GM12875 (cell line): ENCODE results near the gene MIEF1.

ENCODE experiments used
- H3K4me3 ChIP-seq: one replicate; pipeline ENCODE4 v1.5.1; 2011; ENCODE audit warnings: low read depth, low read length, control low read depth
- TF ChIP-seq, protein P1 (sequence below): IDR thresholded peaks from 2 replicates; pipeline ENCODE4 v1.5.1; 2011; ENCODE audit warnings: low read depth, mild to moderate bottlenecking, control low read depth, inconsistent platforms, low read length, moderate library complexity, borderline replicate concordance; ENCODE audit not compliant: insufficient read depth

MIEF1 gene

DNA sequence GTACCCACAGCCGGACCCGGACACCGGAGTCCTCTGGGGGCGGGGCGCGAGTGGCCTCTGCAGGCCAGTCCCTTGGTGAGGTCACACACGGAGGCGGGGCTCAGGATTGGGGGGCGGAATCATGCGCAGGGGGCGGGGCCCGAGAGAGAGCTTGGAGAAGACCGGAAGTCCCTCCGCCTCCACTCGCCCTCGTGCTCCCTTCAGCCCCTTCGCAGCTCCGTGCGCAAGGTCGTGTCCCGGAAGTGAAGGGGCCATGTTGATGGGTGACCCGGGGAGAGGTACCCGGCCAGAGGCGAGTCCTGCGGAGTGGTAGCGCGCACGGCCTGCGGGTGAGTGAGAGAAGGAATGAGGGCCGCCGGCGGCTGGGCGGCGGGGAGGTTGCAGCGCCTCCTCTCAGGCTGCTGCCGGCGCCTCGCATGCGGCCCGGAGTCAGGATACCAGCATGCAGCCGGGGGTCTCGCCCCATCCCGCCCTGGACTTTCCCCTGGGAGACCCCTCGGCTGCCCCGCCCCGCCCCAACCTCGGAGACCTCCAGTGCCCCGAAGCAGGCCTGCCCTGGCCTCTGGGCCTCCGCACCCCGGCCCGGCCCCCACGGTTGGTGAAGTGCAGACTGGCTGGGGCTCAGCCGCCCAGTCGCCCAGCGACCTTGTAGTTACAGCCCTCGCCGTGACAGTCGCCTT lies at the start of gene MIEF1:
Gene MIEF1, plus strand, starts transcription at position 182 of the 680 bp plus-strand sequence. CDS start 9,005 bp downstream, outside the sequence.
- H3K4me3 ChIP-seq = peak within 1 kb of the TSS; percentile 97
- TF ChIP-seq, protein P1, sequence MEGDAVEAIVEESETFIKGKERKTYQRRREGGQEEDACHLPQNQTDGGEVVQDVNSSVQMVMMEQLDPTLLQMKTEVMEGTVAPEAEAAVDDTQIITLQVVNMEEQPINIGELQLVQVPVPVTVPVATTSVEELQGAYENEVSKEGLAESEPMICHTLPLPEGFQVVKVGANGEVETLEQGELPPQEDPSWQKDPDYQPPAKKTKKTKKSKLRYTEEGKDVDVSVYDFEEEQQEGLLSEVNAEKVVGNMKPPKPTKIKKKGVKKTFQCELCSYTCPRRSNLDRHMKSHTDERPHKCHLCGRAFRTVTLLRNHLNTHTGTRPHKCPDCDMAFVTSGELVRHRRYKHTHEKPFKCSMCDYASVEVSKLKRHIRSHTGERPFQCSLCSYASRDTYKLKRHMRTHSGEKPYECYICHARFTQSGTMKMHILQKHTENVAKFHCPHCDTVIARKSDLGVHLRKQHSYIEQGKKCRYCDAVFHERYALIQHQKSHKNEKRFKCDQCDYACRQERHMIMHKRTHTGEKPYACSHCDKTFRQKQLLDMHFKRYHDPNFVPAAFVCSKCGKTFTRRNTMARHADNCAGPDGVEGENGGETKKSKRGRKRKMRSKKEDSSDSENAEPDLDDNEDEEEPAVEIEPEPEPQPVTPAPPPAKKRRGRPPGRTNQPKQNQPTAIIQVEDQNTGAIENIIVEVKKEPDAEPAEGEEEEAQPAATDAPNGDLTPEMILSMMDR = no peak

DNA sequence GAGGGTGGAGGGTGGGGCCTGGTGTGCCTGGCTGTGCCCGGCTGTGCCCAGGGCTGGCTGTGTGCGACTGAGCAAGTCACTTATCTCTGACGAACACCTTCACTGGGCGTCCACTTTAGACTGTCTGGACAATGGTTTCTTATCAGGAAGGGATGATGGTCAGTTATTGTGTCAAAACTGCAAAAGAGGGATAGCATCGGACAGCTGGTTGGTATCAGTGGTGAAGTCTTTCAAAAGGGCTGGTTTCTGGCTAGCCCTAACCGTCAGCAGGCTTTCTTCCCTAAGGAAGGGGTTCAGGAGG lies 49.4 kb upstream of the MIEF1 start:
- no peak overlapping the region for H3K4me3 ChIP-seq

DNA sequence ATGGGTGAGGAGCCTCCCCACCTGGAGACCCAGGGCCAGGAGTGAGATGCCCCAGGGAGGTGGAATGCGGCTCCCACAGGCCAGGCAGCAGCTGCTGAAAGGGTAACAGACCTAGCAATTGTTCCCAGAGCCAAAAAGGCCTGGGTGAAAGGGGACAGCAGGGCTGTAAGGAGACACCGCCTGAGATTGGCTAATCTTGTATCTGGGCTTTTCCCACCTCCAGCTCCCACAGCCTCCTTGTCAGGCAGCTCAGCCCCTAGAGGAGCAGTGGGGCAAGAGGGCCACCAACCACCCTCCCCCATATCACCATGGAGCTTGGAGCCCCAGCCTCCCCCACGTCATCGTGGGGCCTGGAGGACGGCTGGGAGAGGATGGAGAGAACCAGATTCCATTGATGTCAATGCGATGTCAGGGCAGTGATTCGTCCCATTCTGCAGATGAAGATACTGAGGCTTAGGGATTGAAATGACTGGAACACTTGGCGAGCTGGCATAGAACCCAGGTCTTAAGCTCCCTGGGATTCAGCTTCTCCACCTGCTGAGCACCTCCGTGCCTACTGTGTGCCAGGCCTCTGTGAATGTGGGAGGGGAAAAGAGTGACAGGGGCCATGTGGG lies 48.2 kb upstream of the MIEF1 start:
- H3K4me3 ChIP-seq = no peak overlapping the region
- TF ChIP-seq, protein P1 = no peak

More for the DNA sequence above, 49.4 kb upstream of the MIEF1 start:
- TF ChIP-seq, protein P1 = no peak

DNA sequence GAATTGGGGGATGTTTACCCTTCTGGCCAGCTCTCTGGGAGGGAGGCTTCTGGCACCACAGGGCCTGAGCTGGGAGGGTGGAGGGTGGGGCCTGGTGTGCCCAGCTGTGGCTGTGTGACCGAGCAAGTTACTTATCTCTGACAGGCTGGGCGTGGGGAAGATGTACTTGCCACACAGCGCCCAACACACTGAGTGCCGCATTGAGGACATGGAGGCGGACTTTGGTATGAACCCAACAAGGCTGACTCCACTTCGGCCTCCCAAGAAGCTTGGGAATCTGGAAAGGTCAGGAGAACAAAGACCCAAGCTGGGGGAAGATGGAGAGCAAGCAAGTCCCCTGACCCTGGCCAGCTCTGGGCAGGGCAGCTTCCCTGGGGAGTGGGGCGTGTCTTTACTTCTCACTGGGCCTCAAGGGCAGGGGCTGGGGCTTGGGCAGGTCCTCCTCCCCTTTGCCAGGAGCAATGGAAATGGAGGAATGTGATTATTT lies 47.7 kb upstream of the MIEF1 start:
- H3K4me3 ChIP-seq = no peak overlapping the region
- TF ChIP-seq, protein P1 = no peak

DNA sequence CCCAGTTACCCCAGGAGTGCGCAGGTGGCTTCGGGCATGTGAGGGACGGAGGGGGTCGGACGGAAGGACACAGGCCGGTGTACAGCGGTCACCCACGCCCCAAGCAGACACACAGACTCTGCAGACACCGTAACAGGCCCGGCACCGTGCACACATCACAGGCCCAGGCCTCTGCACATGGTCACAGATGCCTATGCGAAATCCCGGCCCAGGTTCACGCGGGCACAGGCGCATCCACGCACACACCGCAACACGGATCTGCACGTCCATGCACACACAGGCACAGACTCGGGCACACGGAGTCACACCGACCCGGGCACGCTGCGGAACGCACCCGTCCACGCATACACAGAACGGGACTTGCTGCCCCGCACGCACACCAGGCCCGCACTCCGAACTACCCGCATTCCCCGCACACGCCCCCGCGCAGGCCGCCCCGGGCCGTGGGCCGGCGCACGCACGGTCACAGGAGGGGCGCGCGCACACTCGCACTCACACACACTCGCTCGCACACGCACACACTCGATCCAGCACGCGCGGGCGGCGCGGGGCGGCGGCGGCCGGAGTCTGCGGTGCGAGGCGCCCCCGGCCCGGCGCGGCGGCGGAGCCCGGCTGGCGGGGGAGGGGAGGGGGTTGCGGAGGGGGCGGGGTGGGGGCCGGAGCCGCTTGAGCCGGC lies 45.4 kb upstream of the MIEF1 start, which contains the start of gene MGAT3:
Gene MGAT3, plus strand, starts transcription at position 491 of the 676 bp plus-strand sequence. CDS start 30,336 bp downstream, outside the sequence.
- H3K4me3 ChIP-seq = peak within 1 kb of the TSS; percentile 79
- TF ChIP-seq, protein P1 = no peak

DNA sequence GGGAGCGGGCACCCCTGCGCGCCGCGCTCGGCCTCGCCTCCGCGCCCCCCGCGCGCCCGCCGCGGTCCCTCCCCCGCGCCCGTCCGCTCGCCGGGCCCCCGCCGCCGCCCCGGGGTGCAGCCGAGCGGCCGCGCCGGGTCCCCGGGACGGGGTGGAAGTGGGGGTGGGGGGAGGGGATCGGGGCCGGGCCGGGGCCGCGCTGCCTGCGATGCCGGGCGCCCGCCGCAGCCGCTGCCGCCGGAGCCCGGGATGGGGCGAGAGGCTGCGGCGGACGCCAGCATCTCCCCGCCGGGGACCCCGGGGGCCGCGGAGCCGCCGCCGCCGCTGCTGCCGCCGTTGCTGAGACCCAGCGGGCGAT lies 44.9 kb upstream of the MIEF1 start:
- TF ChIP-seq, protein P1 = no peak
- peak overlapping the region; percentile 79 for H3K4me3 ChIP-seq
